H9 (cell line): ENCODE measurements around the gene CA12. TPM values are rescaled to one million over a fixed set of nuclear protein-coding genes. Genes with fewer than 3 reads are reported as not detected.

Source experiments
- DNase-seq: peaks from one replicate; pipeline ENCODE4 v3.0.0-alpha.2; 2017
- H2AFZ ChIP-seq: one replicate; pipeline ENCODE4 v1.6.1; 2013; ENCODE audit warnings: mild to moderate bottlenecking, low read length, control low read depth, moderate library complexity
- H2AK5ac ChIP-seq: 2 replicates; pipeline ENCODE4 v1.6.1; 2013; ENCODE audit warnings: low read length, control low read depth, mixed read lengths; ENCODE audit not compliant: insufficient read length
- H2BK120ac ChIP-seq: one replicate; pipeline ENCODE4 v1.6.1; 2013; ENCODE audit warnings: low read depth, mild to moderate bottlenecking, low read length, control low read depth, inconsistent platforms; ENCODE audit not compliant: poor library complexity, severe bottlenecking
- H2BK12ac ChIP-seq: 2 replicates; pipeline ENCODE4 v1.6.1; 2013; ENCODE audit warnings: low read length, control low read depth, mixed read lengths, low read depth; ENCODE audit not compliant: insufficient read length
- H2BK15ac ChIP-seq: 2 replicates; pipeline ENCODE4 v1.6.1; 2013; ENCODE audit warnings: low read depth, low read length, control low read depth
- H2BK20ac ChIP-seq: one replicate; pipeline ENCODE4 v1.6.1; 2013; ENCODE audit warnings: low read depth, mild to moderate bottlenecking, low read length, control low read depth, inconsistent platforms; ENCODE audit not compliant: poor library complexity, severe bottlenecking
- H2BK5ac ChIP-seq: 2 replicates; pipeline ENCODE4 v1.6.1; 2013; ENCODE audit warnings: low read length, control low read depth, mixed read lengths; ENCODE audit not compliant: insufficient read length
- H3K14ac ChIP-seq: 2 replicates; pipeline ENCODE4 v1.6.1; 2013; ENCODE audit warnings: low read length, control low read depth; ENCODE audit not compliant: insufficient read depth
- H3K18ac ChIP-seq: 2 replicates; pipeline ENCODE4 v1.6.1; 2013; ENCODE audit warnings: low read depth, mild to moderate bottlenecking, mixed read lengths, low read length, control low read depth; ENCODE audit not compliant: insufficient read length
- H3K23ac ChIP-seq: 2 replicates; pipeline ENCODE4 v1.6.1; 2013; ENCODE audit warnings: low read length, control low read depth, mixed read lengths, low read depth; ENCODE audit not compliant: insufficient read length
- H3K23me2 ChIP-seq: 2 replicates; pipeline ENCODE4 v1.6.1; 2013; ENCODE audit warnings: low read depth, mild to moderate bottlenecking, mixed read lengths, low read length, control low read depth; ENCODE audit not compliant: insufficient read length, poor library complexity, severe bottlenecking
- H3K27ac ChIP-seq: 2 replicates; pipeline ENCODE4 v1.5.1; 2013; ENCODE audit warnings: low read length, control low read depth, mixed read lengths, low read depth; ENCODE audit not compliant: insufficient read length
- H3K27me3 ChIP-seq: 2 replicates; pipeline ENCODE4 v1.6.1; 2013; ENCODE audit warnings: low read length, control low read depth, inconsistent platforms; ENCODE audit not compliant: insufficient read depth
- H3K4ac ChIP-seq: 2 replicates; pipeline ENCODE4 v1.6.1; 2013; ENCODE audit warnings: low read depth, mild to moderate bottlenecking, control low read depth, inconsistent platforms, low read length, moderate library complexity
- H3K4me1 ChIP-seq: 2 replicates; pipeline ENCODE4 v1.6.1; 2013; ENCODE audit warnings: low read length, control low read depth, inconsistent platforms; ENCODE audit not compliant: insufficient read depth
- H3K4me2 ChIP-seq: 2 replicates; pipeline ENCODE4 v1.6.1; 2013; ENCODE audit warnings: low read length, control low read depth, mixed read lengths; ENCODE audit not compliant: insufficient read length, insufficient read depth
- H3K56ac ChIP-seq: 2 replicates; pipeline ENCODE4 v1.6.1; 2013; ENCODE audit warnings: low read depth, mild to moderate bottlenecking, mixed read lengths, low read length, control low read depth; ENCODE audit not compliant: insufficient read length
- H3K79me1 ChIP-seq: 2 replicates; pipeline ENCODE4 v1.6.1; 2013; ENCODE audit warnings: low read depth, mild to moderate bottlenecking, moderate library complexity, low read length, control low read depth, inconsistent platforms; ENCODE audit not compliant: insufficient read depth, poor library complexity, severe bottlenecking
- H3K79me2 ChIP-seq: 2 replicates; pipeline ENCODE4 v1.6.1; 2013; ENCODE audit warnings: low read length, control low read depth, inconsistent platforms; ENCODE audit not compliant: insufficient read depth
- H3K9ac ChIP-seq: 2 replicates; pipeline ENCODE4 v1.6.1; 2013; ENCODE audit warnings: low read length, control low read depth, mixed read lengths; ENCODE audit not compliant: insufficient read length; ENCODE audit errors: extremely low read depth
- H3K9me3 ChIP-seq: one replicate; pipeline ENCODE4 v1.6.1; 2013; ENCODE audit warnings: low read depth, low read length, inconsistent platforms; ENCODE audit not compliant: control insufficient read depth
- H3T11ph ChIP-seq: one replicate; pipeline ENCODE4 v1.6.1; 2013; ENCODE audit warnings: mild to moderate bottlenecking, low read length, control low read depth, inconsistent platforms
- H4K20me1 ChIP-seq: one replicate; pipeline ENCODE4 v1.6.1; 2013; ENCODE audit not compliant: control insufficient read depth, insufficient read length, insufficient read depth
- H4K5ac ChIP-seq: 2 replicates; pipeline ENCODE4 v1.6.1; 2013; ENCODE audit warnings: low read depth, mild to moderate bottlenecking, mixed read lengths, low read length, control low read depth; ENCODE audit not compliant: insufficient read length
- H4K8ac ChIP-seq: replicated peaks from 2 replicates; pipeline ENCODE4 v1.6.1; 2013; ENCODE audit warnings: low read length, control low read depth, mixed read lengths, low read depth; ENCODE audit not compliant: insufficient read length
- H4K91ac ChIP-seq: 2 replicates; pipeline ENCODE4 v1.6.1; 2013; ENCODE audit warnings: low read depth, mild to moderate bottlenecking, moderate library complexity, mixed read lengths, low read length, control low read depth; ENCODE audit not compliant: insufficient read length
- H3K27ac Mint-ChIP-seq, 3 experiments: 2 replicates in 2 of 3; 3 replicates in 1 of 3; pipeline ENCODE4 v1.8.0; 2020 to 2021; ENCODE audit warnings: mixed read lengths in 3 of 3, mild to moderate bottlenecking in 1 of 3, moderate library complexity in 1 of 3
- H3K27me3 Mint-ChIP-seq: 2 replicates; pipeline ENCODE4 v1.8.0; 2021; ENCODE audit warnings: low read depth, mild to moderate bottlenecking, moderate library complexity, mixed read lengths
- H3K36me3 Mint-ChIP-seq, 3 experiments: 2 replicates in 2 of 3; 3 replicates in 1 of 3; pipeline ENCODE4 v1.8.0; 2020 to 2021; ENCODE audit warnings: low read depth in 3 of 3, mixed read lengths in 3 of 3; ENCODE audit not compliant: insufficient read depth in 1 of 3
- H3K4me1 Mint-ChIP-seq, 2 experiments: 2 replicates each; pipeline ENCODE4 v1.8.0; 2020; ENCODE audit warnings: mixed read lengths in 2 of 2
- H3K4me3 Mint-ChIP-seq, 2 experiments: 2 replicates in 1 of 2; 3 replicates in 1 of 2; pipeline ENCODE4 v1.8.0; 2020 to 2021; ENCODE audit warnings: mild to moderate bottlenecking in 2 of 2, mixed read lengths in 2 of 2, moderate library complexity in 1 of 2
- H3K9me3 Mint-ChIP-seq, 2 experiments: 2 replicates in 1 of 2; 3 replicates in 1 of 2; pipeline ENCODE4 v1.8.0; 2020; ENCODE audit warnings: mild to moderate bottlenecking in 2 of 2, mixed read lengths in 2 of 2, moderate library complexity in 1 of 2
- WGBS: extraction: QIAGEN DNeasy Blood & Tissue Kit; methylation state at CpG from one replicate; pipeline ENCODE4 v1.1.7; 2013; ENCODE audit warnings: missing lambda C conversion rate, low lambda C conversion rate, mixed read lengths; ENCODE audit not compliant: insufficient read length; ENCODE audit errors: extremely low coverage; 5-methylcytosine and 5-hydroxymethylcytosine counted together
- total RNA-seq: library from RNA; stranded (reverse); gene quantifications from 2 replicates; pipeline ENCODE4 v1.2.1, GENCODE V29; 2021
- TF ChIP-seq, protein P1 (sequence below): fragments of 200-600 bp; sonication (generic); conservative IDR thresholded peaks from 3 replicates; pipeline ENCODE4 v1.8.0; 2021; ENCODE audit warnings: antibody characterized with exemption, mild to moderate bottlenecking

CA12 gene
- total RNA-seq, 1 experiment from 2014 or later: 0.68 TPM

DNA sequence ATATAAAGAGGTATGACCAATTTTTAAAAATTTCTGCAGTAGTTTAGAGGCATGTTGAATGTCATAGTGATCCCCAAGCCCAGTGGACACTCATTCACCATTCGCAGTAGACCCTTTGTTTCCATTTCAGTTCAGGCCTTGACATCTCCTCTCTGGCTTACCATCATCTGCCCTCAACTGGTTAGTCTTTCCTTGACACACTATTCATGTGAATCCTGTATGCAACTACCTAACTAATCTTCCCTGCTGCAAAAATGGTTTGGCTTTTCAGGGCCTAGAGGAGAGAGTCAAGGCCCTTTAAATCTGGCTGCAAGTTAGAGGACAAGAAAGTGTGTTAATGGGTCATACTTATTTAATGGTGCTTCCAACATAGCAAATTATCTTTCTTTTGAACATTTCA, 93.3 kb downstream of the CA12 start:
- Histone ChIP-seq H3K14ac (no peak overlapping the region), H3K4me1 (no peaks in the 10 kb centered on the region), H3K4ac (no peak overlapping the region), H3K27me3 (no peaks in the 10 kb centered on the region), H2BK12ac (no peak overlapping the region), H3K23ac (no peak overlapping the region), H2AK5ac (no peak overlapping the region), H3K27ac (no peak overlapping the region), H4K91ac (no peak overlapping the region), H4K8ac (no peak overlapping the region), H2BK15ac (no peak overlapping the region), H3K18ac (no peak overlapping the region), H3K79me1 (no peaks in the 10 kb centered on the region), H4K20me1 (no peaks in the 10 kb centered on the region), H3K23me2 (no peaks in the 10 kb centered on the region), H3T11ph (no peak overlapping the region), H3K9me3 (no peaks in the 10 kb centered on the region), H3K9ac (no peak overlapping the region), H3K56ac (no peak overlapping the region), H2AFZ (no peak overlapping the region), H2BK20ac (no peak overlapping the region), H3K79me2 (no peaks in the 10 kb centered on the region), H2BK5ac (no peak overlapping the region), H2BK120ac (no peak overlapping the region), H3K4me2 (no peak overlapping the region), H4K5ac (no peak overlapping the region)
- H3K4me1 Mint-ChIP-seq: 0 out of 4 replicates have a peak, but pooled peaks cover 0 to 3% of the 10 kb centered on the region in 2 experiments
- H3K27ac Mint-ChIP-seq: no peak overlapping the region; a peak in 1 of 7 replicates
- H3K9me3 Mint-ChIP-seq: no peaks in the 10 kb centered on the region
- DNase-seq: no peak
- no peak overlapping the region for H3K4me3 Mint-ChIP-seq
- WGBS: no CpG with 5 or more reads among the region's 1 CpG
- TF ChIP-seq, protein P1, sequence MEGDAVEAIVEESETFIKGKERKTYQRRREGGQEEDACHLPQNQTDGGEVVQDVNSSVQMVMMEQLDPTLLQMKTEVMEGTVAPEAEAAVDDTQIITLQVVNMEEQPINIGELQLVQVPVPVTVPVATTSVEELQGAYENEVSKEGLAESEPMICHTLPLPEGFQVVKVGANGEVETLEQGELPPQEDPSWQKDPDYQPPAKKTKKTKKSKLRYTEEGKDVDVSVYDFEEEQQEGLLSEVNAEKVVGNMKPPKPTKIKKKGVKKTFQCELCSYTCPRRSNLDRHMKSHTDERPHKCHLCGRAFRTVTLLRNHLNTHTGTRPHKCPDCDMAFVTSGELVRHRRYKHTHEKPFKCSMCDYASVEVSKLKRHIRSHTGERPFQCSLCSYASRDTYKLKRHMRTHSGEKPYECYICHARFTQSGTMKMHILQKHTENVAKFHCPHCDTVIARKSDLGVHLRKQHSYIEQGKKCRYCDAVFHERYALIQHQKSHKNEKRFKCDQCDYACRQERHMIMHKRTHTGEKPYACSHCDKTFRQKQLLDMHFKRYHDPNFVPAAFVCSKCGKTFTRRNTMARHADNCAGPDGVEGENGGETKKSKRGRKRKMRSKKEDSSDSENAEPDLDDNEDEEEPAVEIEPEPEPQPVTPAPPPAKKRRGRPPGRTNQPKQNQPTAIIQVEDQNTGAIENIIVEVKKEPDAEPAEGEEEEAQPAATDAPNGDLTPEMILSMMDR: no peak
- H3K27me3 Mint-ChIP-seq: no peaks in the 10 kb centered on the region
- H3K36me3 Mint-ChIP-seq: peaks cover 0 to 6% (median 5%) of the 10 kb centered on the region in 3 experiments; a peak in 3 of 7 replicates
